Stimulated activated CD4-positive, alpha-beta T cell treated with anti-CD3 and anti-CD28 coated beads, Interleukin-12 subunit alpha, Interleukin-12 subunit beta, amount 100 ng/mL, for 4 hours (primary cell): Measurements from ENCODE around the gene CLDN22.

Experiments used
- DNase-seq: peaks from one replicate; pipeline ENCODE4 v3.0.0-alpha.2; 2020

Gene CLDN22

DNA sequence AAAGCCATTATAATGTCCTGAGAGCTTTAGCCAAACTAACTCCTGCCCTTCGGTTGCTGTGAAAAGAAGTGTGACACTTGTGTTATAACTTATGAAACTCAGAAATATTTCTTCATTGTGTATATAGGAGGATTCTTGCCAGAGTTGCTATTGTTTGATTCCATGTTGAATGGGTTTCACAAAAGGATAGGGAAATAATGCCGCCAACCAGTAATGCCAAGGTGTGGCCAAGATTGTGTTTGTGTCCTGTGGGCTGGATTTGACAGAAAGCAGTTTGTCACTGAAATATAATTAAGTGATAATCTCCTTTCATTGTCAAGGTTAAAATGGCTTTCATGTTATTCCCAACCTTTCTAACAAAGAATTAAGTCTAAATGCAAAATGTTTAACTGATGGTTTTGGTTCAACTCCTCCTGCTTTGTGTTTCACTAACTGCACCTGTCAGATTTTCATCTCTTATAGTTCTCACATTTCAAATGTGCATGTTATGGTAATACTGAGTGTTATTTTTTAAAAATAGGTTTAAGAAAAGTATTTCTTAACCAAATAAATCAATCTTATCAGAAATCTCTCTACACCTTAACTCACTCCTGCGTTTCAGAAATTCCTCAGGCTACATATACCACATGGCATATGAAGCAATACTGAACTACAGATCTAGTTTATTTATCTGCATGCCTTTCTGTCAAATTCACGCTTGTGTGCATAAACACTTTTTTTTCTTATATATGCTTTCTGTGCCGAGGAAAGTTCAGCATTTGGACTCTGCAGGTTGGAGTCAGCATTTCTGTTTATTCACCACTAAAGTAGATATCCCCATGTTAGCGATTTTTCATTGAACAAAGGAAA, at the start of gene CLDN22:
Gene CLDN22, minus strand, starts transcription at position 66 of the 849 bp plus-strand sequence. Its CDS starts 58 bp downstream, at position 8.
- DNase-seq, result no peak

DNA sequence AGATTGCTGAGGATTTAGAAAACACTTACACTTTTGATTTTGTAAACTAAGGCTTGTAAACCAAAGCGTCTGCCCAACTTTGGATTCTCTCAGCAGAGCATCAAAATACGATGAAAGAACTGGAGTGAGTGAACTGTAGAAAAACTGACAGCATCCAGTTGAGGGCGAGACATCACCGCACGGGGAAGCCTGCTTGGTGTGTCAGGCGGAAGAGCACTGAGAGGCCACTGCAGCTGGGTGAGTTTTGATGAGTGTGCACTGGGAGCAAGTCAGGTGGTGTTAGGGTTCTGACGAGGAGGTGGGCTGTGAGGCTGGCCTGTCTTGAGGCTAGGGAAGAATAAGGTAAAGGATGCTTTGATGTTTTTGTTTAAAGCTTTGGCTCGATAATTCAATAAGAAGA, 49.0 kb upstream of the CLDN22 start:
- DNase-seq, result no peak

DNA sequence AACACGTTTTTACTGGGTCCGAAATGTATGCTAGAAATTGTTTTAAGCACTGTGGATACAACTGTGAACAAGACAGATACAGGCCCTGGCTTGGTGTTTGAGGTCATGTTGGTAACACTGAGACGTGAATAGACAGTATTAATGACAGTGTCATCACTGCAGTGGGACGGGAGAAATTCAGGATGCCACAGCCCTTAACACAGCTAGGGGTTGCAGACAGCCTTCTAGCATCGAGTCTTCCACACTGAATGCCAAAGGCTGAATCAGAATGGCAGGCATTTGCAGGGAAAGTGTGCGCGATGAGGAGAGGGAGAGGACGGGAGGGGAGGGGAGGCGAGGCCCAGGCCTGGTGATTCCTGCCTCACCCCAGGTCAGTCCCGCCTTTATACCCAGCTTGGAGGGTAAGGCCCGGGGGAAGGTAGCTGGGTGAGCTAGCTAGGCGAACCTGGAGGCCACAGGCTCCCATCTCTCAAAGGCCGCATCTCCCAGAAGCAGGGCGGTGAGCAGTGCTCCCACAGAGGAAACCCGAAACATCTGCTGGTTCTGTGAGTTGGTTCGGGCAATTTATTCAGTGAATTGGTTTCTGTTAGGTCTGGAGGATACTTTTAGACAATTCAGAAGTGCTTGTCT, 46.2 kb upstream of the CLDN22 start:
- DNase-seq, result no peak

GRCh38 chr4:183364025-183364424, 43.9 kb upstream of the CLDN22 start:
- no peak for DNase-seq

DNA sequence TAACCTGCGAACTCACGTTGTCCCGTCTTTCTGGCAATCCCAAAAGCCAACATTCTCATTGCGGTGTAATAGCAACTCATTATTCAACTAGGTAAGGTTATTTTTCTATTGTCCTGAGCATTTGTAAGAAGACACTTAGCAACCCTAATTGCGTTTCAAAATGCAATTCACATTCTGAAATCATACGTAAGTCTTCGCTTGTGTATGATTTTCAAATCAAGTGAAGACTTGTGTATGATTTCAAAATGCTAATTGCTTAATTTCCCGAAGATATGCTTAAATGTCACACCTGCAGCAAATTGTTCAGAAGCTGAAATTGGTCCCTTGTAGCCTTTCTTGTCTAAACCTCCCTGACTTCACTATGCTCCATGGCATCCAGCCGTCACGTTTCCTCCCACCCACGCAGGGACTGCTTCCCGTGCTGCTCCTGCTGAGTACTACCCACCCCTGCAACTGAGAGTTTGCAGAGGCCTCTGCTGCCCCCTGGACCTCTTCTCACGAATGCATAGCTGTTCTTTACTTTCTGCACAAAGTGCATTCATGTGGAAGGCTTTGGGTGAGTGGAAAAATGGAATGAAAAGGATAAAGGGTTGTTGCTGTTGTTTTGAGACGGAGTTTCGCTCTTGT, 43.0 kb upstream of the CLDN22 start:
- no peak for DNase-seq

DNA sequence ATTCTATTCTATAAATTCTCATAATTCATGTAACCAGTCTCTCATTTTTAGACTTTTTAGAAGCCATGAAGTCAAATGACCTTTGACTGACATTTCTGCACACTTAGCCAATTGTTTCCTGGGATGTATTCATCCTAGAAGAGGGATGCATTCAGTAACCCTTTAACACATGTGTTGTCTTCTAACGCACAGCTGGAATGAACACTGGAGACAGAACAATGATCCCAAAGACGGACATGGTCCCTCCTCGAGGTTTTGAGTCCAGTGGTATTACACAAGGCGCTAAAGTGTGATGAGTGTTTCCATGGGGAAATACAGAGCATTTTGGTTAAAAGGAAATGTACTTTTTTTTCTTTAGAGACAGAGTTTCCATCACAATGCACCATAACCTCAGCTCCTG, 42.0 kb upstream of the CLDN22 start:
- DNase-seq, result no peak

GRCh38 chr4:183360161-183360919, 40.3 kb upstream of the CLDN22 start:
- no peak for DNase-seq

- no peak for DNase-seq
Measured at GRCh38 chr4:183358215-183358755, 38.2 kb upstream of the CLDN22 start.

GRCh38 chr4:183356931-183357675, 37.0 kb upstream of the CLDN22 start:
- no peak for DNase-seq

DNA sequence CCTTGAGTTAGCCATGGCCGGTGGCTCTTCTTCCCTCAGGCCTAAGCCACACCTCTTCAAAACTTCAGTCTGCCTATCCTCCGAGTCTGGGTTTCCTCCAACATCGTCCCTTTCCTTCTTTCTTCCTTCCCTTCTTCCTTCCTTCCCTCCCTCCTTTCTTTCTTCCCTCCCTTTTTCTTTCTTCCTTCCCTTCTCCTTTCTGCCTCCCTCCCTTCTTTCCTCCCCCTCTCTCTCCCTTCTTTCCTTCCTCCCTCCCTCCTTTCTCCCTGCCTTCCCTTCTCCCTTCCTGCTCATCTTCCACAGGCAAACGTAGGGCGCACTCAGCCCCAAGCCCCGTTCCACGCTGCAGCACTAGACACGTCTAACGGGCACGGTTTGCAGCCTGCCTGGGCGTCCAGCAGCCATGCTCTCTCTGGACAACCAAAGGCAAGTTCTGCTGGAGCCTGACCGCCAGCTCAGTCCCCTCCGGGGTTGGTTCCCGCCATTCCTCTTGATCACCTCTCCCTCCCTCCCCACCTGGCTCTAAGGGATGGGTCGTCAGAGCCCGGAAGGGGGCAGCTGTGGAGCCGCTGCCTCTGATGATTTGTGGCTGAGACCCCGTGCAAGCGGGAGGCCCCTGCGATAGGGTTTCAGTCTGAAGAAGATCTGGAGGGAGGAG, 36.2 kb upstream of the CLDN22 start:
- no peak for DNase-seq

DNA sequence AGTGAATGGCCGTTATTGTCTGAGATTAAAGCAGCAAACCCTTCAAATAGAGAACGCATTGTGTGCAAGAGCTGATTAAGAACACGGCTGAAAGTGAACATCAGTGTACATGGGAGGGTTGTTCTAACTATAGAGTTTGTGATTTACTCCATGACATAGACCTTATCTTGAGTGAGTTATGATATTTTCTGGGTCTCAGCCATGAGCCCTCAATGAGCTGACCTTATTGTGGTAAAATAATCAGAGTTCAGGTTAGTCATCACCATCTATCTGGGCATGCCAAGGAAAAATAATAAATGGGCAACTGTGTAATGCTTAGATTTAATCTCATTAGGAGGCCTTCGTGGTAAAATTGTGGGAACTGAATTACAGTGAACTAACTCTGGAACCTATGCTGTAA, 35.3 kb upstream of the CLDN22 start:
- DNase-seq, result no peak

GRCh38 chr4:183354219-183354618, 34.1 kb upstream of the CLDN22 start:
- DNase-seq, result no peak

- no peak for DNase-seq
Measured at GRCh38 chr4:183353557-183353956, 33.5 kb upstream of the CLDN22 start.

DNA sequence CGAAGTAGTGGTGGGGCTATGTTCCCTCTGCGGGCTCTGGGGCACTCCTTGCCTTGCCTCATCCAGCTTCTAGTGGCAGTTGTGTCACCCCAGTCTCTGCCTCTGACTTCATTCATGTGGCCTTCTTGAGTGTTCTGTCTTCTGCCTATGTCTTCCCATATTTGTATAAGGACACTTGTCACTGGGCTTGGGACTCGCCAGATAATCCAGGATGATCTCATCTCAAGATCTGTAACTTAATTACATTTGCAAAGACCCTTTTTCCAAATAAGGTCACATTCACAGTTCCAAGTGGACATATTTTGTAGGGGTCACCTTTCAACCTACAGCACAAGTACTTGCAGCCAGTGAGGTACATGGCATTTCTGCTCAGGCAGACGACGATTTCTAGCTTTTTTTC, 32.5 kb upstream of the CLDN22 start:
- DNase-seq, result no peak

- no peak for DNase-seq
Measured at GRCh38 chr4:183350317-183351071, 30.4 kb upstream of the CLDN22 start.

GRCh38 chr4:183349673-183350072, 29.6 kb upstream of the CLDN22 start:
- no peak for DNase-seq

DNA sequence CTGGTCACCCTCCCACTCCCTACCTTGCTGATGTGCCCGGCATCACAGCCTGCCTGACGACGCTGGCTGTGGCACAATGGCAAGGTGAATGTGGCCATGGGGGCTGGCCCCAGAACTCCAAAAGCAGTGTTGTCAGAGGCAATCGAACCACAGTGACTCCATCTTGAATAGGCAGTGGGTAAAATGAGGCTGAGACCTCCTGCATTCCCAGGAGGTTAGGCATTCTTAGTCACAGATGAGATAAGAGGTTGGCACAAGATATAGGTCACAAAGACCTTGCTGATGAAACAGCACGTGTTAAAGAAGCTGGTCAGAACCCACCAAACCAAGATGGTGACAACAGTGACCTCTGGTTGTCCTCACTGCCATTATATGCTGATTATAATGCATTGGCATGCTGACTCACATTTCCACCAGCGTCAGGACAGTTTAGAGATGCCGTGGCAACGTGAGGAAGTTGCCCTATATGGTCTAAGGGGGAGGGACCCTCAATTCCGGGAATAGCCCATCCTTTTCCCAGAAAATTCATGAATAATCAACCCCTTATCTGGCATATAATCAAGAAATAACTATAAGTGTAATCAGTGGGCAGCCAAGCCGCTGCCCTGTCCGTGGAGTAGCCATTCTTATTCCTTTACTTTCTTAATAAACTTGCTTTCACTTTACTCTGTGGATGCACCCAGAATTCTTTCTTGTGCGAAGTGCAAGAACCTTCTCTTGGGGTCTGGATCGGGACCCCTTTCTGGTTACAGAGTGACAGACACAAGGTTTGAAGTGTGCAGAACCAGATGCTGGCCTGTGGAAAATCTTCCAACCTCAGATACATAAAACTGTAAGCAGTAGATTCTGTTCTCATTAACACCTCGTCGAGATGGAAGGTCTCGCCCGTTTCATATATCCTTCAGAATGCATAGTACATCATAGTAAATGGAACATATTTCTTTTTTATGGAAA, 28.9 kb upstream of the CLDN22 start:
- no peak for DNase-seq

DNA sequence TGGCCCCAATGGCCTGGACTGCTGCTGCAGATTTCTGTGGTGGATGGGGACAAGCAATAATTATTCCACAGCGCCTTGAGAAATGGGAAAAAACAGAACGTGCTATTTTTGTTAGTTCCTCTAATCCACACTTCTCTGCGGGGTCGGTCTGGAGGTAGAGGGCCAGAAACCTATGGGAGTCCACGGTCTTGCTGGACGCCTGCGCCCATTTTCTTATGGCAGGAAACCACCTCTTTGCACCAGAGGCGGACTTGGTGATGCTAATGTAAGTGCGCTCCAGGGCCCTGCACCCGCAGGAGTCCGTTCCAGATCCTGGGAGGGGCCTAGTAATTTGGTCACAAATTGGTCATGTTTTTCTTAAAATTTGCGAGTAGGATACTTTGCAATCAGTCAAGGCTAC, 28.1 kb upstream of the CLDN22 start:
- DNase-seq, result no peak

- DNase-seq, result no peak
Measured at GRCh38 chr4:183347566-183347965, 27.5 kb upstream of the CLDN22 start.

GRCh38 chr4:183347146-183347545, 27.1 kb upstream of the CLDN22 start:
- DNase-seq, result no peak
